DMS153 treated with DMSO at 0.1 percent for 48 hours (cell line): ENCODE data around the gene FLCN.

Experiments used
- DNase-seq: peaks from one replicate; lab custom pipeline; 2025; ENCODE audit not compliant: unreplicated experiment; lab: John Stamatoyannopoulos, UW

The FLCN gene

DNA sequence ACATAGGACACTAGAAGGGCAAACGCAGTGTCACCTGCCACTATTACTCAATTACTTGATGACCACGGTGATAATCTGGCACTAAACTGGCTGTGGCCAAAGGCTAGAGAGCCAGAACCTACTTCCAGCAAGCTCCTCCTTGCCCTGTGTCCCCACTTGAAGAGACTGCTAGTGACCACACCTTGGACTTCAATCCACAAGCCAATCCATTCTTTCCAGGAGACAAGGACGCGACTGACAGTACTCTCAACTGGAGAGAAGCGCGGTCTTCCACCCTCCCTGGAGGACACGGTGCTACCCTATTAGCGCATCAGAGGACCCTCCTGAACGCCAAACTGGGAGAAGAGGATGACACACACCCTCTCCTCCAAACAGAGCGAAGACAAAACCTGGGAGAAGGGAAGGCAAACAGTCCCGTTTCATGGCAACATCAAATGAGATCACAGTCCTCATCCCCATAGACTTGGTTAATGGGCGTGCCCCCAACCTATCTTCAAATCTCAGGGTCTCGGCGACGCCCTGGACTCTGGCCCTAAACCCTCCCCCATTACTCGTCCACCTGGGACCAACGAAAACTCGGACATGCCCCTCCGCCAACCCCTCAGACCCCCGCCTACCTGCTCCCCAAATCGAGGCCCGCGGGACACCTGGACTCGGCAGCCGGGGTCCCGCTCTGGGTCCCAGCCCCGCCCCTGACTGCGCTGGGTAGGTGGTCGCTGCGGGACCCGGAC, 508 bp downstream of the FLCN start:
- DNase-seq = no peak

DNA sequence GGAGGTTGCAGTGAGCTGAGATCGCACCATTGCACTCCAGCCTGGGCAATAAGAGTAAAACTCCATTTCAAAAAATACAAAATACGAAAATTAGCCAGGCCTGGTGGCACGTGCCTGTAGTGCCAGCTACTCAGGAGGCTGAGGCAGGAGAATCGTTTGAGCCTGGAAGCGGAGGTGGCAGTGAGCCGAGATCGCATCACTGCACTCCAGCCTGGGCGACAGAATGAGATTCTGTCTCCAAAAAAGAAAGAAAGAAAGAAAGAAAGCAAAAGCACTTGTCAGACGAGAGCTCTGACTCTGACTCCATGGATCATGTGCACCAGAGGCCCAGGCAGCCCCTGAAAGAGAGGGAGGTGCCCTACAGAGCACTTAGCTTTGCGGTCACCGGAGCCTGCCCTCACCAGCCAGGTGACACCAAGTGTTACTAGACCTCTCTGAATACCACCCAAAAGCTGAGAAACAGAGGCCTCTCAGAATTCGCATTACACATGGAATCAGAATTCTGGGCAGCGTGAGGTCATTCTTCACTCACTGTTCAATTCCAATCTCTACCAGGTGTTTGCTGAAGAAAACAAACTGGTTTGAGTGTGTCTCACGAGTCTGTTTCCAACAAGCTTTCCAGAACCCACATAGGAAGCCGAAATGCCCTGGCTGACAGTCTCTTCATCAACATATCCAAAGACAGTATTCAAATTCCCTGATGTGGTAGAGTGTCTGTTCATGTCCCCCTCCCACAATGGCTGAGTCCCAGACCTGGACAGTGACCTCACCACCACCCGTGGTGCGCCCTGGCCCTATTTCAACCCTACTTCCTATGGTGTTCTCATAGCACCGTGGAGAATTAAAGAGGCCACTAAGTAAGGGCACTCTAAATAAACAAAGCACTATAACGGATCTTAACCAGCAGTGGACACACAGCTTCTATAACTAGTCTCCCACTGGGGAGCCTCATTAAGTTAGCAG, 1.5 kb downstream of the FLCN start:
- DNase-seq = no peak

DNA sequence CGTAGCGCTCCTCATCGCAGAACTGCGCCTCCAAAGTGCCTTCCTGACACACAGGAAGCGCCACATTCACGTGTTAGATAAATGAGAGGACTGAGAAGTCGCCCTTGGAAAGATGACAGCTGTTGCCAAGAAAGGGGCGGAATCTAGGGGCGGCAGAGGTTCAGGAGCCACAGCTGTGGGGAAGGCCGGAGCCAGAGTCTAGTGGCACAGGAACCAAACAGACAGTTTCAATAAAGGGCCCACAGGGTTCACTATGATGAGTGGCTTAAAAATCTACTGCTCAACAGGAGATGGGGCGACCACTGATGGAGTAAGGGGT, 4.7 kb downstream of the FLCN start:
- DNase-seq = no peak

DNA sequence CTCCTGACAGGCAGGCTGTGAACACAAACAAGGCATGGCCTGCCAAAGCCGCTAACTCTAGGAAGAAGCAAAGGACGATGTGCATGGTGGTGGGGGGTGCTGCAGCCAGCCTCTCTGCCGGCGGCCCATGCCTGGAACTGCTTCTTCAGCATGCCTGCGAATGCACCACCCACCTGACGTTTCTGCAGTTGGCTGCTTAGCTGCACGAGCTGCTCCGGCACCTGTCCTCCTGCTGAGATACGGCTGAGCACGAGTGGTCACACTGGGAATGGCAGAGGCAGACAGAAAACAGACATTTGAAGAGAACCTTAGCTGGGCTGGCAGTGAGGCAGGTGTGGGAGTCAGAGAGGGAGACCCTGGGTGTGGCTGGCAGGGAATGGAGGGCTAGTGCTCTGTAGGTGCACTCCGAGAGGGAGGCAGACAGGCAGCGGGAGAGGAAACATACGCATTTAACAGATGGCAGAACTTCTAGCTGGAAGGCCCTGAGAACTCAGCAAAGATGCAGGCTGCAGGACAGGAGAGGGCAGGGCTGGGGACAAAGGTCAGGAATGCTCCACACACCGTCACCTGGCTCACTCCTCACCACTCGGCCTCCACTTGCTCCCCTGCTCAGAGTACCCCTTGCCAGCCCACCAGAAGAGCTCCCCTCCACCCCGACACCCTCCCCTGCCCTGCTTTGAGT, 5.2 kb downstream of the FLCN start:
- DNase-seq = no peak

DNA sequence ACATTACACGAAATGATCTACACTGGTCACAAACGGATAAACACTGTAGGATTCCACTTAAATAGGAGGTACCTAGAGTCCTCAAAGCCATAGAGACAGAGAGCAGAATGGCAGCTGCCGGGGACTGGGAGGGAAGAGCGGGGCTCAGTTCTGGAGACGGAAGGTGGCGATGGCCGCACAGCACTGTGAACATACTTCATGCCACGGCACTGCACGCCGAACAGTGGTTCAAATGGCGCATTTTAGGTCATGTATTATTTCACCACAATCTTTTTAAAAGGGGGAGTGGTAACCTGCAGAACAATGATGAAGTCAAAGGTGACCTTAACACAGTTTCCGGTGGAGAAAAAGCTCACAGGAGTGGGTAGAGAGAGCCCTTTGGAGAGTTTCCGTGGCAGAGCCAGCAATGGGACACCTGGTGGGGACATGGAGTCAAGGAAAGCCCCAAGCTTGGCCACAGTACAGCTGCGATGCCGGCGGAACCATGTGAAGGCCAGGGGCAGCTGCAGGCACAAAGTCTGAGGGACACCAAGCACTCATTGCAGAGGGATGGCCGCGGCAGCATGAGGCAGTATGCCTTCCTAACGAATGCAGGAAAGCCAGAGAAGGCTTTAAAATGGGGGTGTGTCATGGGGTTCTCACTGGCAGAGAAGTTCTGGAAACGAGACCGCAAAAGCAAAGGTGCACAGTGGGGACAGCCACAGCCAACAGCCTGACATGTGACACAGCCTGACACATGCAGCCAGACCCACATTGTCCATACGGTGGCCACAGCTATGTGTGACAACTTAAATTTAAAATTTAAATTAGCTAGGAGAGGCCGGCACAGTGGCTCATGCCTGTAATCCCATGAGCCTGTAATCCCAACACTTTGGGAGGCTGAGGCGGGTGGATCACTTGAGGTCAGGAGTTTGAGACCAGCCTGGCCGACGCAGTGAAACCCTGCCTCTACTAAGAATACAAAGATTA, 7.3 kb downstream of the FLCN start:
- DNase-seq = no peak

DNA sequence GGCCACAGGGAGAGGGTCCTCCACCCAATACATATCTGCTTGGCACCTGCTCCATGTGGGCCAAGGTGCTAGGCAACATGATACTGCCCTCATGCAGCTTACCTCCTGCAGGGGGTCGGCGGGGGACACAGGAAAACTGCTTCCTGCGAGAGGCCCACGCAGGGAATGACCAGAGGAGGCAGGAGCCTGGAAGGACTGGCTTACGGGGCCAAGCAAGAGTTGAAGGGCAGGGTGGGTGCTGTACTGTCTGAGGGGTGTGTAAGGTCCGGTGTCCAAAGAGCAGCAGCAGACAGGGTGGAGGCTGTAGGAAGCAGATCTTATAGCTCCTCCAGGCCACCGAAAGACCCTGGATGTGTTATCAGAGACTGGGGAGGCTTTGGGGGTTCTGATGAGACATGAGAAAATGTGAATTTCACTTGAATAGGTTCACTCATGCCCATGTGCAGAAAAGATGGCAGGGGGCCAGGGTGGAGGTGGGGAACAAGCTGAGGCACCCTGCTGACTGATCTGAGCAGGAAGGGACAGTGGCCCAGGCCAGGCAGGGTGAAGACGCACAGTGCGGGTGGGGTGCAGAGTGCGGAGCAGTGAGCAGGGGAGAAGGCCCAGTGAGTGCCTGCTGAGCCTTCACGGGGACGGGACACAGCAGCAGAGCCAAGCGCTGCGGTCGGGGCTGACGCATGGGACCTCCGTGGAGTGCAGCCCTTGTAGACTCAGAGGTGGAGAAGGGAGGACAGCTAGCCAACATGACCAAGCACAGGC, 8.3 kb downstream of the FLCN start:
- DNase-seq = no peak

DNA sequence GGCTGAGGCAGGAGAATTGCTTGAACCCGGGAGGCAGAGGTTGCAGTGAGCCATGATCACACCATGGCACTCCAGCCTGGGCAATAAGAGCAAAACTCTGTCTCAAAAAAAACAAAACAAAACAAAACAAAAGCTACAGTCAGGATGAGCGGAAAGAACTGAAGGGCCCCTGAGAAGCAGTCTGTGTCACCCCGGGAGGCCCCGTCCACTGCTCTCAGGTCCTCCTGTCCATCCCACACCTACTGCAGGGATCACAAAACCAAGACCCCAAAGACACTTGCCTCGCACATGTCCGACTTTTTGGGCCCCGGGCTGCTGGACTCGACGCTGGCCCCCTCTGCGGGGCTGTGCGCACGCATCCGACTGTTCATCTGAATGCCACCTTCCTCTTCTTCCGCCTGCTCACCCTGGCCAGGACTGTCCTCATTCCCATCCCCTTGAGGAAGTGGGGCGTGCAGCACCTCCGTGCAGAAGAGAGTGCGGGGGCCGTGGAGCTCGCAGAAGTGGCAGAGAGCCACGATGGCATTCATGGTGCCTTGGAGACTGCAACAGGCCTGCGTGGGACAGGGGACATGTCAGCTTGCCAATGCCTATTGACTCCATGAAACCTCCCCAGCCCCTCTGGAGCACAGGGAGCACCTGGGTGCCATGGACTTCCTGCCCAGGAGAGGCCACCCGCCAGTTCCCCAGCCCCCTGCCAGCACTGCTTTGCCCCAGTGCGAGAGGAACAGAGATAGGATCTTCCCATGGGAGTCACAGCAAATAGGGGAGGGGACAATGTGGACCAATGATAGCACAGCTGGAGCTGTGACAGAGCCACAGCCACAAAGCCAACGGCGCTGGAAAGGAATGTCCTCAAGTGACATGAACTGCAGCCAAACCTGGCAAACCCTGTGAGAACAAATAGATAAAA, 9.1 kb downstream of the FLCN start:
- no peak for DNase-seq

DNA sequence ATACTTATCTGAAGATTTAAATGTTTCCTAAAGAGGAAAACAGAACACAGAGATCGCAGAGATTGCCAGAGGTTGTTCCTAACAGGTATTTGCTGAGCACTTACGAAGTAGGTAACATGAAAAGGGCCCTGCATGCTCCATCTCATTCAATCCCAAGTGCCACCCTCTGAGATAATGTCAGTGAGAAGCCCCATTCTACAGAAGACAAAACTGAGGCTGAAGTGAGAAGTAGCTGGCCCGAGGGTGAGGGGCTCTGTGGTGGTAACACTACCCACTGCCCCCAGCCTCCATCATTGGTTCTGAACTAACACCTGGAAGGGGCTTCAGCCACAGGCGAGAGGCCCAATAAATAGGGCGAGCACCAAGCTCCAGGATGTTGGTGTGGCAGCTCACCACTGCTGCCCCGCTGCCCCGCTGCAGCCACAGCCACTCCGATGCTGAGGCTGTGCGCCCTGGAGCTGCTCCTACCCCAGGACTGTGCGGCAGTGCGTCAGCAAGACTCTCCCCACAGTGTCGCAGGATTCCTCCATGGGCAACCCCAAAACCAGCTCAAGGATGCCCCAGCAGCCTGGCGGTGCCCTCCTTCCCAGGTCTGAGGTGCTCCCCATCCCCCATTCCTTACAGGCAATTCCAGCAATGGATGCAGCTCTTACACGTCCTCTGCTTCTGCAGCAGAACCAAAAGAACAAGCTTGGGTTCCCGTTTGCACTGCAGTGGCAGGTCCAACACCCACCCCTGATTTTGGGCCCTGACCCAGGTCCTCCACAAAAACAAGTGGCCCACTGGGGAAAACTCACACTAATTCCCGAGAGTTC, 10.3 kb downstream of the FLCN start:
- no peak for DNase-seq

DNA sequence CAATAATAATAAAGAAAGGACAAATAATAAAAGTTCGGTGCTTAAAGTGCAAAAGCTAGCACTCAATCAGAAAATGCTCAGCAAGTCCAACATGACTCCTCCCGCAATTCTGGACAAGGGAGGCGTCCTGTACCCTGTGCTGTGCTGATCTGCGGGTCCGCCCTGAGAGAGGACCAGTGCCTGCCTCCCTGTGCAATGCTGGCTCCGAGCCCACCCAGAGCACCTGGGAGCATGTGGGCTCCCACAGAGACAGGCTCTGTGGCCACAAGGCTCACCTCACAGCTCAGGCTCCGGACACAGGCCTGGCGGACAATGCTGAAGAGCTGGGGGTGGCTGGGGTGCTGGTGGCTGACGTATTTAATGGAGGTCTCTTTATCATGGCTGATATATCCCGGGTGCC, 11.1 kb downstream of the FLCN start:
- no peak for DNase-seq

DNA sequence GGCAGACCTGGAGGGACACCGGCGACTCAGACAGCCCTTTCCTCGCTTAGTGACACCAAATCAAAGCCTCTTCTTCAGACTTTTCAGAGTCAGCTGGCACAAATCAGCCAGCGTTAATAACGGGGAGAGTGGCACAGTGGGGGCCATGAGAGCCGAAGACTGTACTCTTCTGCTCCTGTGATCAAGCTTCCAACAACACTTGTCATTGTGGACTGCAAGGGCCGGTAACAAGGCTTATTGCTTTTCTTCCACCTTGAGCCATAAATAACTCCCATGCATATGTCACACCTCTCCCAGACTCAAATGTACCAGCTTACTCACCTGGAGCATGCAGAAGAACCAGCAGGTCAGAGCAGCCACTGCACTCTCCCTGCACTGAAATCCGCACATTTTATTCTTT, 12.8 kb downstream of the FLCN start:
- DNase-seq = no peak

DNA sequence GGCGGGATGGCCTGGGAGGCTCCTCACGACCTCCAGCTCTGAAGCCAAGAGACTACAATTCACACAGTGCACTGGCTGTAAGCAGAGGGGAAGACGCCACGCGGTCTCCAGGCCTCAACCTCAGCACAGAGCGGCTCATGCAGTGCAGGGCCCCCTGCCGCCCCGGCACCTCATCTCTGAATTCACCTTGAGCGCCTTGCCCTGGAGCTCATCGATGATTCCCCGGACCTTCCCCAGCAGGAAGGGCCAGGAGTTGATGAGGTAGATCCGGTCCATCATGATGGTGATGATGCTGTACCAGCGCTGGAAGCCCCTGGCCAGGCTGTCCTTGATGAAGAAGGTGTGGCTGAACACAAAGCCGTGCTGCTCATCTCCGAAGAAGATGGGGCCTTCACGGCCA, 13.2 kb downstream of the FLCN start:
- no peak for DNase-seq

DNA sequence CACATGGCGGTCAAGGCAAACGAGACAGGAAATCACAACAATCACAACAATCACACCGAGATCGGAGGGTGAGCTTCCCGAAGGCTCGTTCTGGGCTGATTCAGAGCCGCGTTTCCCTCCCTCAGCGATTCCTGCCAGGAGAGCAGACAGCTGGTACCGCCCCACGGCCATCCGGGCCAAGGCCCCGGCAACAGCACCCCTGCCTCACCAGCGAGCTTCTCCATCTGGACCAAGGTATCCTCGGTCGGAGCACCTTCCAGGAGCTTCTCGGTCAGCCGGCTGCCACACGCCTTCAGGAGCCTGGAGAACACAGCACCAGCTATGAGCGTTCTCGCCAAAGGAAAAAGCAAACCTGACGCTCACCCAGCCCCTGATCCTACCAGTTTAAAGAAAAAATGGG, 15.6 kb downstream of the FLCN start:
- DNase-seq = no peak

DNA sequence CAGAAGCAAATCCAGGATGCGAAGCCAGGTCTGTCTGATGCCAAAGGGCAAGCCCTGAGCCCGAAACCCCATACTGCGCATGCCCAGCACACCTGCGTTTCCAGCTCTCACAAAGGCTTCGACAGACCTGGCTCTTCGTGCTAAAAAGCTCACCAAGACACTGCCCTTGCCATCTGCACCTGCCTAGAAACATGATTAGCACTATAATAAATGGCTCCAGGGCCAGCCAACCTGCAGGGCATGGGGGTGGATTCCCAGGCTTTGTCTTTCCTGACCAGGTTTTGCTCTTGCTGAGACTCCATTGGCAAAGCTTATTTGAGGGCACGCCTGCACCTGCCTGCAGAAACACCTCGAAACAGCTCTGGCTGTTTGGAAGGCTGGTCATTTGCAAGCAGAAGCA, 16.4 kb downstream of the FLCN start:
- DNase-seq = no peak

DNA sequence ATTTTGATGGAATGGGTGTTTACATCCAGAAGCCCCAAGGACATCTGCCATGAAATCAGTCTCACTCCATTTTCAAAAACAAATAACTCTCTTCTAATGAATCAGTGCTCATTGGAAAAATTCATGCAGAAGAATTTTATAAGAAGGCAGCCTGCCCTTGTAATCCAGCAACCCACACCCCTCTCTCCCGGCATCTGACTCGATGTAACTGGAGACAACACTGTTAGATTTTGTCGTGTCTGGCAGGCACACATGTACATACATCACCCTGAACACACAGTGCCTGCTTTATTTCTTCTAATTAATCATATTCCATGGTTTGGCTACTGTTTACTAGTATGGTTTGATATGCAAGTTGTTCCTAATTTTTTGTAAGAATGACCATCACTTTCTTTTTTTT, 19.0 kb downstream of the FLCN start:
- no peak for DNase-seq

DNA sequence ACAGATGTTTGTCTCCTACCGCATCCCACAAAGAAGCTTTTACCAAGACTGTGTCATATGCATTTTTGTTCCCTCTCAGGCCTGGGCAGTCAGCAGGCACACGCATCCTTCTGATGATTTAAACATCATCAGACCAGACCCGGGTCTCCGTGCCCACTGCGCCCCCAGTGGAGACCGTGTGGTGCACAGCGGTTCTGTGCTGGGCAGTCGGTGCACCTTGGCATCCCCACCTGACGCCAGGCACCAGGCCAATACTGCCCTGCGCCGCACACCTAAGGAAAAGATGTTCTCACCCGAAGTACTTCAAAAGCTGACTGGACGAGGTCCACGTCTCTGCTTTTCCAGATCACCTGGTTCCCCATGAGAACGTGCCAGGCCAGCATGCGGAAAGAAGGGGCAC, 20.2 kb downstream of the FLCN start:
- DNase-seq = no peak

DNA sequence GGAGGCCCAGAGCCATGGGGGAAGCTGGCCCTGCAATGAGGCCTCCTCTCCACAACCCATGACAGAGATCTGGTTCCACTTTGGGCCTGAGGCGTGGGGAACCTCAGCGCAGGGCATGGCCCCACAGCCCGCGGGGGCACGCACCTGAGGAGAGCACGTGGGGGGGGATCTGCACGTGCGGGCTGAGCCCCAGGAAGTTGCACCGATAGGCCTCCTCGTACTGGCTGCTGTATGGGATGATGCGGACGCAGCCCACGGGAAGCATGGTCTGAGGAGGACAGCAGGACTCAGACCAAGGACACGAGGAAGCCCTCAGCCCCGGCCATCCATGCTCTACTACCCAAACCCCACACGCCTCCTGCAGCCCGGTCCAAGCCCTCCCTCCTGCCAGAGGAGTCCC, 20.7 kb downstream of the FLCN start:
- DNase-seq = no peak

DNA sequence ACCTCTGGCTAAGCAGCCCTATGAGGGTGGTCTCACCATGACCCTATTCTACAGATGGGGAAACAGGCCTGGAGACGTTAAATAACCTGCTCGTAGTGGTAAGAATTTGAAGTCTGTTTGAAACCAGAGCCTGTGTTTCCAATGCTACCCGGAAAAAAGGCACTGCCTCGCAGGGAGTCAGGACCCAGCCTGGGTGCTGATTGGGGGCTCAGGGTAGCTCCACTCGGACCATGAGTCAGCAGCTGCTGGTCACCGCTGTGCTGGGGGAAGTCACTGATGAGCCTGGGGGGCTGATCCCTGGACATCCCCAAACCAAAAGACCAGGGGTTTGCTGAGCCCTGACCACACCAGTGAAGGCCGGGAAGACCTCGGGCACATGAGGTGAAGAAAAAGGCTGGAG, 21.4 kb downstream of the FLCN start:
- DNase-seq = no peak
